PFSK-1 (cell line): ENCODE data around the gene KCNIP4.

Experiments used
- POLR2AphosphoS5 ChIP-seq: IDR thresholded peaks from 2 replicates; pipeline ENCODE4 v1.6.1; 2012; ENCODE audit warnings: low read depth, mild to moderate bottlenecking, control low read depth, low read length, moderate library complexity
- SIN3A ChIP-seq: IDR thresholded peaks from 2 replicates; pipeline ENCODE4 v1.6.1; 2012; ENCODE audit warnings: mild to moderate bottlenecking, low read length, moderate library complexity, borderline replicate concordance; ENCODE audit not compliant: insufficient read depth

GRCh38 chr4:21769404-21770147 is 179.0 kb downstream of the KCNIP4 start:
- TF ChIP-seq POLR2AphosphoS5 (no peak), SIN3A (no peak)
